ENCODE results near the gene ANP32A.

GRCh38 chr15:68739390-68740080 lies 81.2 kb downstream of the ANP32A start:
- TF ChIP-seq CTCF (IDR thresholded peaks at IDR 0.05) = no peak
- TF ChIP-seq POLR2AphosphoS5 (IDR thresholded peaks at IDR 0.05) = no peak
